ENCODE results near the gene PRKG2. TPM values are rescaled to one million over a fixed set of nuclear protein-coding genes. Genes with fewer than 3 reads are reported as not detected.

The PRKG2 gene
- total RNA-seq, 3 donors from 2014 or later (not counting 1 experiment from before 2014, with no cell fraction given) = 0.09 to 1.2 (median 0.15) TPM

- TF ChIP-seq CTCF (IDR thresholded peaks at IDR 0.05) = no peak
- Mint-ChIP-seq H3K27ac (no peak overlapping the region), H3K4me1 (no peaks in the 10 kb centered on the region), H3K4me3 (no peak overlapping the region), H3K36me3 (no peaks in the 10 kb centered on the region), H3K9me3 (no peaks in the 10 kb centered on the region), H3K27me3 (ENCODE audit: low read depth in 2 of 2) (no peaks in the 10 kb centered on the region)
- DNase-seq (no peak), ATAC-seq (no peak)
- intact Hi-C loops (cut with micrococcal nuclease) = no loop called here
- Histone ChIP-seq H3K36me3 (ENCODE audit: control insufficient read depth, insufficient read depth, low read length) (no peaks in the 10 kb centered on the region), H3K4me3 (ENCODE audit: low read length) (no peak overlapping the region), H3K4me1 (ENCODE audit: control insufficient read depth, insufficient read depth, low read length) (no peaks in the 10 kb centered on the region), H3K27ac (ENCODE audit: low read length) (no peak overlapping the region), H3K9me3 (ENCODE audit: control insufficient read depth, insufficient read depth, low read length) (no peaks in the 10 kb centered on the region), H3K27me3 (ENCODE audit: control insufficient read depth, insufficient read depth, low read length) (peaks cover 2% of the 10 kb centered on the region)
- WGBS (ENCODE audit: insufficient coverage) = 21% methylated on average over 4 of the region's 5 CpGs
These were observed 48.4 kb downstream of the PRKG2 start for GRCh38 chr4:81166458-81167160.

GRCh38 chr4:81165861-81166430 is 49.1 kb downstream of the PRKG2 start:
- H3K9me3 ChIP-seq (ENCODE audit: control insufficient read depth, insufficient read depth, low read length) = no peaks in the 10 kb centered on the region
- Mint-ChIP-seq H3K4me3 (no peak overlapping the region), H3K9me3 (no peaks in the 10 kb centered on the region), H3K36me3 (no peaks in the 10 kb centered on the region), H3K4me1 (no peaks in the 10 kb centered on the region), H3K27me3 (ENCODE audit: low read depth in 2 of 2) (no peaks in the 10 kb centered on the region), H3K27ac (no peak overlapping the region)
- WGBS (ENCODE audit: insufficient coverage) = 71% methylated on average over 1 of the region's 1 CpG
- intact Hi-C loops (cut with micrococcal nuclease) = no loop called here
- DNase-seq (no peak), ATAC-seq (no peak)
- no peak overlapping the region for H3K27ac ChIP-seq (ENCODE audit: low read length)
- H3K36me3 ChIP-seq (ENCODE audit: control insufficient read depth, insufficient read depth, low read length) = no peaks in the 10 kb centered on the region
- TF ChIP-seq CTCF (IDR thresholded peaks at IDR 0.05) = no peak
- H3K4me1 ChIP-seq (ENCODE audit: control insufficient read depth, insufficient read depth, low read length) = no peaks in the 10 kb centered on the region
- H3K4me3 ChIP-seq (ENCODE audit: low read length) = no peak overlapping the region
- H3K27me3 ChIP-seq (ENCODE audit: control insufficient read depth, insufficient read depth, low read length) = peaks cover 2% of the 10 kb centered on the region

- Histone ChIP-seq H3K4me3 (ENCODE audit: low read length) (no peak overlapping the region), H3K4me1 (ENCODE audit: control insufficient read depth, insufficient read depth, low read length) (no peaks in the 10 kb centered on the region), H3K36me3 (ENCODE audit: control insufficient read depth, insufficient read depth, low read length) (no peaks in the 10 kb centered on the region), H3K27ac (ENCODE audit: low read length) (no peak overlapping the region), H3K27me3 (ENCODE audit: control insufficient read depth, insufficient read depth, low read length) (no peaks in the 10 kb centered on the region), H3K9me3 (ENCODE audit: control insufficient read depth, insufficient read depth, low read length) (no peaks in the 10 kb centered on the region)
- DNase-seq (no peak), ATAC-seq (no peak)
- Mint-ChIP-seq H3K27ac (no peak overlapping the region), H3K27me3 (ENCODE audit: low read depth in 2 of 2) (no peaks in the 10 kb centered on the region), H3K36me3 (no peaks in the 10 kb centered on the region), H3K4me3 (no peak overlapping the region), H3K9me3 (no peaks in the 10 kb centered on the region), H3K4me1 (no peaks in the 10 kb centered on the region)
- TF ChIP-seq CTCF (IDR thresholded peaks at IDR 0.05) = no peak
- 94% methylated on average over 5 of the region's 7 CpGs for WGBS (ENCODE audit: insufficient coverage)
- intact Hi-C loops (cut with micrococcal nuclease) = no loop called here
These were observed 50.2 kb downstream of the PRKG2 start for GRCh38 chr4:81164623-81165416.
